IPS DF 4.7 (cell line): Measurements from ENCODE around the gene MAST2.
"Not testable (repeated sequence)": the region's sequence is repeated elsewhere in the genome, so short reads cannot be mapped to it uniquely, and the experiment has no call there.

ENCODE experiments used
- DNase-seq: peaks from one replicate; pipeline ENCODE4 v3.0.0-alpha.2; 2013; ENCODE audit warnings: low spot score; ENCODE audit errors: extremely low read depth

The MAST2 gene

GRCh38 chr1:45932205-45932604 lies 128.8 kb downstream of the MAST2 start:
- DNase-seq, result not testable (repeated sequence)

DNA sequence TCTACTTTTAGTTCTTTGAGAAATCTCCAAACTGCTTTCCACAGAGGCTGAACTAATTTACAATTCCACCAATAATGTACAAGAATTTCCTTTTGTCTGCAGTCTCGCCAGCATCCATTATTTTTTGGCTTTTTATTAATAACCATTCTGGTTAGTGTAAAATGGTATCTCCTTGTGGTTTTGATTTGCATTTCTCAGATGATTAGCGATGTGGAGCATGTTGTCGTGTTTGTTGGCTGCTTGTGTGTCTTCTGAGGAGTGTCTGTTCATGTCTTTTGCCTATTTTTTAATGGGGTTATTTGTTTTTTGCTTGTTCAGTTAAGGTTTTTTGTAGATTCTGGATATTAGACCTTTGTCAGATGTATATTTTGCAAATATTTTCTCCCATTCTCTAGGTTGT lies 131.5 kb downstream of the MAST2 start:
- no peak for DNase-seq

GRCh38 chr1:45938029-45938428 lies 134.6 kb downstream of the MAST2 start:
- no peak for DNase-seq

- no peak for DNase-seq
These were observed 139.0 kb downstream of the MAST2 start for GRCh38 chr1:45942411-45942810.

GRCh38 chr1:45943185-45943584 lies 139.8 kb downstream of the MAST2 start:
- DNase-seq, result no peak

GRCh38 chr1:45945426-45945825 lies 142.0 kb downstream of the MAST2 start:
- DNase-seq, result no peak

GRCh38 chr1:45949462-45949861 lies 146.1 kb downstream of the MAST2 start:
- DNase-seq, result not testable (repeated sequence)

- no peak for DNase-seq
These were observed 148.7 kb downstream of the MAST2 start for GRCh38 chr1:45952072-45952471.

GRCh38 chr1:45953934-45954847 lies 150.8 kb downstream of the MAST2 start:
- peak; percentile 22 for DNase-seq

DNA sequence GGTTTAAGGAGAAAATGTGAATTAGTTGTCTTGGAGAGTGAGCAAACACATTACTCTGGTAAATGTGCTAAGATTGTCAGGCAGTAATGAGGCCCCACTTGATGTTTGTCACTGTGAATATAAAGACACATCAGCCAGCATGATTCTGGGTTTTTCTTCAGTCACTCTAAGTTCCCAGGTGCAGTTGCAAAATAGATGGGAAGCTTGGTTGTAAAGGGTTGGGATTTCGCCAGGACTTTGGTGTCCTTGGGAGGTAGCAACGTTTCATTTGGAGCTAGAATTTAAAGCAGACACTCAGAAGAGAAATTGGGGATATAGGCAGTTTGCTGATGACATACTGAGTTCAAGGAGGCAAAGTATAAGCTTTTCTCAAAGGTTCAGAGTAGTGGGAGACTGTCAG lies 154.3 kb downstream of the MAST2 start:
- DNase-seq, result no peak

- DNase-seq, result no peak
These were observed 154.9 kb downstream of the MAST2 start for GRCh38 chr1:45958317-45958716.

DNA sequence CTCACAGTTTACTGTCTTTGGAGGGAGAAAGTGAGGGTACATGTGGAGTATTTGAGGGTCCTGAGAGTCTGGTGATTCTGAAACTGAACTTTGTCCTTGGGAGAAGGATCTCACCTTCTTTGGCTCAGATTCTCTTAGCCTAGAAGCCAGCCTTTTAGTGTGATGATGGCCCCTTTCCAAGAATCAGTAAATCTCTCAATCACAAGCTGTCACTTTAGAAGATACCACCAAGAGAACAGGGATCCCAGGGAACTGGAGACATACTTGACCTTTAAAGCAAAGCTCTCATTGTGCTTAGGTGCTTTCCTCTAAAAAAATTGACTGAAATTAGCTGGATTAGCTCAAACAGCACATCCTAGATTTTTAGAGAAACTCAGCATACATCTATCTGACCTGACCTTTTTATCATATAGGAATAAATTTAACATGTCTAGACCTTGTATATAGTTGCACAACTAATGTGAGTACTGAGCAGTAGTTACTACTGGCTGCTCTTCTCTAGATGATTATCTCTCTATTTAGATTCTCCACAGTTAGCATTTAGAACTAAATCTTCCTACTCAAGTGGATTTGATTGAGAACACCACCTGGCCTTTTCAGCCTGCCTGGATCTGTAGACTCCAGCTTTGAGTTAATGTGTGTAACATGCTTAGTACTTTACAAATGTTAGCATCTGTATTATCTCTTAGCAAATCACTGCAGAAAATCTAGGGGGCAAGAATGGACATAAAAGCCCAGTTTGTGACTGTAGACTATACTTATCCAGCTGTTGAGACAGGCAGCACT lies 157.7 kb downstream of the MAST2 start:
- no peak for DNase-seq

- not testable (repeated sequence) for DNase-seq
These were observed 158.5 kb downstream of the MAST2 start for GRCh38 chr1:45961936-45962335.

DNA sequence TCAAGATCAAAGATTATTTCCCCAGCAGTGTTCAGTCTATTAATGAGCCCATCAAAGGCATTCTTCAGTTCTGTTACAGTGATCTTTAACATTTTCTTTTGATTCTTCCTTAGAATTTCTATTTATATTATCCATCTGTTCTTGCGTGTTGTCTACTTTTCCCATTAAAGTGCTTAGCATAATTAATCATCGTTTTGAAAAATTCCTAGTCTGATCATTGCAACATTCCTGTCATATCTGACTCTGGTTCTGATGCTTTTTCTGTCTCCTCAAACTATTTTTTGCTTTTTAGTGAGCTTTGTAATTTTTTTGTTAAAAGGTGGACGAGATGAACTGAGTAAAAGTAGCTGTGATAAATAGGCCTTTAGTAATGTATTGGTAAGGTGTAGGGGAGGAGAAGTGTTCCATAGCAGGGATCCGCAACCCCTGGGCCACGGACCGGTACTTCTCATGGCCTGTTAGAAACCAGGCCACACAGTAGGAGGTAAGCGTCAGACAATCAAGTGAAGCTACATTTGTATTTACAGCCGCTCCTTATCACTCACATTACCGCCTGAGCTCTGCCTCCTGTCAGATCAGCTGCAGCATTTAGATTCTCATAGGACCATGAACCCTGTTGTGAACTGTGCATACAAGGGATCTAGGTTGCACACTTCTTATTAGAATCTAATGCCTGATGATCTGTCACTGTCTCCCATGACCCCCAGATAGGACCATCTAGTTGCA lies 165.7 kb downstream of the MAST2 start:
- no peak for DNase-seq

GRCh38 chr1:45969866-45970265 lies 166.5 kb downstream of the MAST2 start:
- DNase-seq, result no peak

GRCh38 chr1:45971335-45971734 lies 167.9 kb downstream of the MAST2 start:
- DNase-seq, result no peak

GRCh38 chr1:45971922-45972531 lies 168.6 kb downstream of the MAST2 start:
- no peak for DNase-seq

DNA sequence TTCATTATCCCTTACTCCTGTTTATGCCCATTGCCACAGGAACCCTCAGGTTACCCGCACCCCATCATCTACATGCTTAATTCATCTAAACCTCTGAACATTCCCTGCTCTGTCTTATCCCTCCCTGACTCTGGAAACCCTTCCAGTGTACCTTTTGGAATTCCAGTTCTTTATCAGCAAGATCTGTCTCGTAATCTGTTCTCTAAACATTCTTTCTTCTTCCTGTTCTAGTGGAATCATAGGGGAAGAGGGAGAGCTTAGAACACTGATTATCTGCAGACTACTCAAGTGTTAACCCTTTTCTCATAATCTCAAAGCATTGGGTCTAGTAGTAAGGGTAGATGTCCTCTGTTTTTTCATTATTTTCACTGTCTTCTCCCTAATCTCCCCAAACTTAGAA lies 169.2 kb downstream of the MAST2 start:
- DNase-seq, result no peak

DNA sequence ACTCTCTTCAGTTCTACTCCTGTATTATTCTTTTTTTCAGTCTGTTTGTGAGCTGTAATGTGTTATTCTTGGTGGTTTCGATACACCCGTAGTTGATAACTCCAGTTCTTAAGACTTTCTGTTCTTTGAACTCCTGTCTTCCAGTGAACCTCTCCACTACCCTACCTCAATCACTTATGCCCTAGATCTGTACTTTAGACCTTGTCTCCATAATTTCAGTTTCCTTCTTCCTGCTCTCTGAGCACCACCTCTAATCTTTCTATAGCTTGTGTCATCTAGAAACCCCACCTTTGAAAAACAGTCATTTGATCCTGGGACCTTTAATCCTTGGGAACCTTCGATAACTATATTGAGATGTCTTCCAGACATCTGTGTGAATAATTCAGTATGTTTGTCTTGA lies 169.7 kb downstream of the MAST2 start:
- no peak for DNase-seq

GRCh38 chr1:45974541-45975269 lies 171.3 kb downstream of the MAST2 start:
- DNase-seq, result no peak

DNA sequence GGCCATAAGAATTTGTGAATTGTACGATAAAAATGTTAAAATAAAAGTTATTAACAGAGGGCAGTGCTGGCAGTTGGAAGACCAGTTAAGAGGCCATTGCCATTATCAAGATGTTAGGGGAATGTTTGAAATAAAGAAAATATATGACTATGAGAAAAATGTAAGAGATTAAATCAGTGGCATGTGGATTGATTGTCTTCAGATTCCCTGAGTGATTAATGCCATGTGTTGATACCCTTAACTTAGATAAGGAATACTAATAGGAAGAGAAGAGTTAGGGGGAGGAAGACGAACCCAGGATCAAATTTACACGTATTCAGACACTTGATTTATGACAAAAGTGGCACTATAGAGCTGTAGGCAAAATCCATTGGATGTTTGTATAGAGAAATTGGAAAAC lies 173.2 kb downstream of the MAST2 start:
- DNase-seq, result no peak
